OCI-LY1 (cell line): Measurements from ENCODE around the gene NME9.

Experiments
- H2AFZ ChIP-seq: fragments of 200-600 bp; sonication (generic), shearing (Covaris generic); 2 replicates; pipeline ENCODE4 v1.6.0; 2014; ENCODE audit warnings: antibody characterized with exemption, mild to moderate bottlenecking, low read length
- H3F3A ChIP-seq: fragments of 200-600 bp; sonication (generic), shearing (Covaris generic); 2 replicates; pipeline ENCODE4 v1.6.0; 2014; ENCODE audit warnings: mild to moderate bottlenecking, antibody characterized with exemption, low read length, moderate library complexity; ENCODE audit not compliant: insufficient read depth
- H3K27ac ChIP-seq: fragments of 200-600 bp; sonication (generic); 2 replicates; pipeline ENCODE4 v1.5.1; 2014; ENCODE audit warnings: low read length, mixed run types, mild to moderate bottlenecking, low read depth; ENCODE audit not compliant: poor library complexity, severe bottlenecking
- H3K27me3 ChIP-seq: fragments of 200-600 bp; sonication (generic); 2 replicates; pipeline ENCODE4 v1.6.0; 2014; ENCODE audit warnings: antibody characterized with exemption, mild to moderate bottlenecking, low read length, moderate library complexity; ENCODE audit not compliant: insufficient read depth
- H3K36me3 ChIP-seq: fragments of 200-600 bp; sonication (generic); 2 replicates; pipeline ENCODE4 v1.6.1; 2014; ENCODE audit warnings: mild to moderate bottlenecking, antibody characterized with exemption, low read length, moderate library complexity, mixed read lengths; ENCODE audit not compliant: insufficient read depth
- H3K4me1 ChIP-seq: fragments of 200-600 bp; sonication (generic); 2 replicates; pipeline ENCODE4 v1.5.1; 2014; ENCODE audit warnings: mild to moderate bottlenecking, low read length, moderate library complexity; ENCODE audit not compliant: insufficient read depth, severe bottlenecking
- H3K4me2 ChIP-seq: fragments of 200-600 bp; sonication (generic), shearing (Covaris generic); 2 replicates; pipeline ENCODE4 v1.6.1; 2014; ENCODE audit warnings: low read length
- H3K4me3 ChIP-seq: fragments of 200-600 bp; sonication (generic); 2 replicates; pipeline ENCODE4 v1.5.1; 2014; ENCODE audit warnings: low read length, low read depth, mild to moderate bottlenecking, mixed read lengths; ENCODE audit not compliant: poor library complexity, severe bottlenecking
- H3K79me2 ChIP-seq: fragments of 200-600 bp; shearing (Covaris generic); 2 replicates; pipeline ENCODE4 v1.6.1; 2016; ENCODE audit warnings: mixed run types, low read length, mixed read lengths; ENCODE audit not compliant: insufficient read depth
- H3K9ac ChIP-seq: fragments of 200-600 bp; sonication (generic), shearing (Covaris generic); 2 replicates; pipeline ENCODE4 v1.6.1; 2014; ENCODE audit warnings: mild to moderate bottlenecking, low read length, mixed read lengths
- H3K9me2 ChIP-seq: fragments of 200-600 bp; sonication (generic), shearing (Covaris generic); 2 replicates; pipeline ENCODE4 v1.6.1; 2014; ENCODE audit warnings: low read depth, mild to moderate bottlenecking, low read length, mixed read lengths
- H3K9me3 ChIP-seq: fragments of 200-600 bp; shearing (Covaris generic); 2 replicates; pipeline ENCODE4 v1.6.1; 2014; ENCODE audit warnings: low read length, mixed read lengths
- H4K20me1 ChIP-seq: fragments of 200-600 bp; sonication (generic), shearing (Covaris generic); 2 replicates; pipeline ENCODE4 v1.6.0; 2016; ENCODE audit warnings: mild to moderate bottlenecking, low read length; ENCODE audit not compliant: insufficient read depth
- EZH2 ChIP-seq: fragments of 200-600 bp; sonication (generic), shearing (Covaris generic); IDR thresholded peaks from 2 replicates; pipeline ENCODE4 v1.8.0; 2017; ENCODE audit warnings: borderline replicate concordance, mixed run types, mild to moderate bottlenecking, antibody characterized with exemption, low read length, moderate library complexity, mixed read lengths
- TF ChIP-seq, protein P1 (sequence below): fragments of 200-600 bp; sonication (generic), shearing (Covaris generic); IDR thresholded peaks from 2 replicates; pipeline ENCODE4 v1.5.1; 2017; ENCODE audit warnings: mild to moderate bottlenecking, antibody characterized with exemption, low read length, moderate library complexity, mixed read lengths

The NME9 gene

GRCh38 chr3:138359919-138360868, 30.5 kb upstream of the NME9 start:
- Histone ChIP-seq H3F3A (no peaks in the 10 kb centered on the region), H3K27me3 (peaks cover 8% of the 10 kb centered on the region; the same call in 1 of the 2 replicates), H3K36me3 (no peaks in the 10 kb centered on the region), H3K9me2 (no peaks in the 10 kb centered on the region), H3K4me2 (no peak overlapping the region), H3K9ac (no peak overlapping the region), H2AFZ (no peak overlapping the region), H3K4me3 (no peak overlapping the region), H4K20me1 (no peaks in the 10 kb centered on the region), H3K79me2 (no peaks in the 10 kb centered on the region), H3K27ac (no peak overlapping the region), H3K4me1 (no peaks in the 10 kb centered on the region), H3K9me3 (no peaks in the 10 kb centered on the region)
- no peak for TF ChIP-seq EZH2
- TF ChIP-seq, protein P1, sequence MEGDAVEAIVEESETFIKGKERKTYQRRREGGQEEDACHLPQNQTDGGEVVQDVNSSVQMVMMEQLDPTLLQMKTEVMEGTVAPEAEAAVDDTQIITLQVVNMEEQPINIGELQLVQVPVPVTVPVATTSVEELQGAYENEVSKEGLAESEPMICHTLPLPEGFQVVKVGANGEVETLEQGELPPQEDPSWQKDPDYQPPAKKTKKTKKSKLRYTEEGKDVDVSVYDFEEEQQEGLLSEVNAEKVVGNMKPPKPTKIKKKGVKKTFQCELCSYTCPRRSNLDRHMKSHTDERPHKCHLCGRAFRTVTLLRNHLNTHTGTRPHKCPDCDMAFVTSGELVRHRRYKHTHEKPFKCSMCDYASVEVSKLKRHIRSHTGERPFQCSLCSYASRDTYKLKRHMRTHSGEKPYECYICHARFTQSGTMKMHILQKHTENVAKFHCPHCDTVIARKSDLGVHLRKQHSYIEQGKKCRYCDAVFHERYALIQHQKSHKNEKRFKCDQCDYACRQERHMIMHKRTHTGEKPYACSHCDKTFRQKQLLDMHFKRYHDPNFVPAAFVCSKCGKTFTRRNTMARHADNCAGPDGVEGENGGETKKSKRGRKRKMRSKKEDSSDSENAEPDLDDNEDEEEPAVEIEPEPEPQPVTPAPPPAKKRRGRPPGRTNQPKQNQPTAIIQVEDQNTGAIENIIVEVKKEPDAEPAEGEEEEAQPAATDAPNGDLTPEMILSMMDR = no peak

DNA sequence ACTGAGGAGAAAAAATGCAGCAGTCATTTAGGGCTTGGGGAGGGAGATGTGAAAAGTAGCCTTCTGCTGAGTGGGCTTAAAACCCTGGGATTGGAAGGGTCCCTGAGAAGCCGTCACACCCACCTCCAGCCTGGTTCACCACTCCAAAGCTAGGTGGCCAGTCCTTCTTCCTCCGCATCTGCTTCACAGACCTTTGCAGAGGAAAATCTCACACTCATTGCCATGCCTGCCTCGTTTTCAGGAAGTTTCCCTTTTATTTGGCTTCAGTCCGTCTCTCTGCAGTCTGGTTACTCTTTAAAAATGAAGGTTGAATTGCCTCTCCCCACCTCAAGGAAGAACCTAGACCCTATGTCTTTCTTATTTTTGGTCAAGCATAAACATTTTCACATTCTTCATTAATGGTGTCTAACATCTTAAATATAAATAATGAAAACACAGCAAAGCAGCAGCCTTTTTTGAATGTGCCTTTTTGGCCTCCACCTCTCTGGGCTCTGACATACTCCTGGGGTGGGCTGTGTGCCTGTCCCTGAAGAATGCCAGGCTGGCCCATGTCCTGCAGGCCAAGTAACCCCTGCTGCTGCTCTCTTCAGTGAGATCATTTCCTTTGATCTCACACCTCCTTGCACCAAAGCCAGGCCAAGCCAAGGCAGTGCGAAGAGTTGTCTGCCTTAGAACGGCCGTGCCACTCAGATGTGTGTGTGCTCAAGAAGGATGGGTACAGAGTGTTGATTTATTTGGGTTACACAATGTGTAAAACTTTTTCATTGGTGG, 29.7 kb upstream of the NME9 start:
- no peaks in the 10 kb centered on the region for H3K36me3 ChIP-seq
- no peaks in the 10 kb centered on the region for H3K79me2 ChIP-seq
- no peaks in the 10 kb centered on the region for H3F3A ChIP-seq
- no peaks in the 10 kb centered on the region for H3K4me1 ChIP-seq
- no peaks in the 10 kb centered on the region for H4K20me1 ChIP-seq
- no peak overlapping the region for H3K9ac ChIP-seq
- H3K9me2 ChIP-seq = no peaks in the 10 kb centered on the region
- H3K27ac ChIP-seq = no peak overlapping the region
- H3K9me3 ChIP-seq = no peaks in the 10 kb centered on the region
- H2AFZ ChIP-seq = no peak overlapping the region
- TF ChIP-seq EZH2 = no peak
- TF ChIP-seq, protein P1 = no peak
- H3K4me2 ChIP-seq = no peak overlapping the region
- H3K27me3 ChIP-seq = peaks cover 8% of the 10 kb centered on the region; the same call in 1 of the 2 replicates
- H3K4me3 ChIP-seq = no peak overlapping the region

DNA sequence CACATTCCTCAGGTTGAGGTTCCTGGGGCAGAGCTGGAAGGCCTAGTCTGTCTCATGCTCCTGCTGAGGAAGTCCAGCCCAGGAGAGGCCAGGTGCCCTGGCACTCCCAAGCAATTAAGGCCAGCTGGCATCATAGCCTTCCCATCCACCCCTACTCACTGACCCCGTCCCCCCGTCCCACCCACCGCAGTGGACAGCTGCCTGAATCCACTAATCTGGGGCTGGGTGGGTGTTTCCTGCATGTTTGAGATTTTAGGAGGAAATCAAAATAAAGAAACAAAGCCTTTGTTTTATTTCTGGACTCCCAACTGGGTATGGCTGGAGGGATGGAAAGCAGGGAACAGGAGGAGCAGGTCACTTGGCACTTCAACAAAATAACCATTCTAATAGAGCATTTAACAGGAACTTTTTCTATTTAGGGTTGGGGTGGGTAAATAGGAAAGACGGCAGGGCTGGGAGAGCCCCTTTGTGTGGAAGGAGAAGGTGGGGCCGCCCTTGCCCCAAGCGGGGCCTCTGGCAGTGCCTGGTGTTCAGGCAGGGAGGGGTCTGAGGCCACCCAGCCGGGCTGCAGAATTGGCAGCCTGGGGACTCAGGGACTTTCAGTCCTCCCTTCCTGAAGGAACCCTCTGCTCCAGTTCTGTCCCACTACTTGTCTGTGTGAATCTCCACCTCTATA, 27.2 kb upstream of the NME9 start:
- Histone ChIP-seq H3K27me3 (peaks cover 4% of the 10 kb centered on the region), H2AFZ (no peak overlapping the region), H3K9ac (no peak overlapping the region), H3F3A (no peaks in the 10 kb centered on the region), H3K4me2 (no peak overlapping the region), H3K27ac (no peak overlapping the region), H4K20me1 (no peaks in the 10 kb centered on the region), H3K4me1 (no peaks in the 10 kb centered on the region), H3K9me3 (no peaks in the 10 kb centered on the region), H3K79me2 (no peaks in the 10 kb centered on the region), H3K4me3 (no peak overlapping the region), H3K36me3 (no peaks in the 10 kb centered on the region), H3K9me2 (no peaks in the 10 kb centered on the region)
- no peak for TF ChIP-seq EZH2
- TF ChIP-seq, protein P1 = no peak
